Islet precursor cell (in vitro differentiated cells): ENCODE data around the gene LEO1.
"Not testable (repeated sequence)": the region's sequence is repeated elsewhere in the genome, so short reads cannot be mapped to it uniquely, and the experiment has no call there.

Source experiments
- DNase-seq: peaks from one replicate; pipeline ENCODE4 v3.0.0-alpha.2; 2018

Gene LEO1

GRCh38 chr15:52003089-52003488 lies 31.5 kb upstream of the LEO1 start:
- not testable (repeated sequence) for DNase-seq

- no peak for DNase-seq
These were observed 30.8 kb upstream of the LEO1 start for GRCh38 chr15:52002351-52002750.

GRCh38 chr15:51992953-51993352 lies 21.4 kb upstream of the LEO1 start:
- DNase-seq: no peak

- DNase-seq: no peak
These were observed 19.6 kb upstream of the LEO1 start for GRCh38 chr15:51991141-51991540.

- DNase-seq: no peak
These were observed 11.2 kb upstream of the LEO1 start for GRCh38 chr15:51982770-51983103.

GRCh38 chr15:51982013-51982769 lies 10.6 kb upstream of the LEO1 start:
- DNase-seq: no peak

- DNase-seq: no peak
These were observed 2.2 kb upstream of the LEO1 start for GRCh38 chr15:51973775-51974174.

GRCh38 chr15:51973220-51973619 lies 1.6 kb upstream of the LEO1 start:
- no peak for DNase-seq

GRCh38 chr15:51971032-51971374 lies 575 bp downstream of the LEO1 start:
- no peak for DNase-seq

GRCh38 chr15:51970132-51970817 lies 1.3 kb downstream of the LEO1 start:
- no peak for DNase-seq

- DNase-seq: no peak
These were observed 1.9 kb downstream of the LEO1 start for GRCh38 chr15:51969728-51970127.

- DNase-seq: no peak
These were observed 4.0 kb downstream of the LEO1 start for GRCh38 chr15:51967583-51967982.

- DNase-seq: no peak
These were observed 5.4 kb downstream of the LEO1 start for GRCh38 chr15:51966192-51966591.

GRCh38 chr15:51965691-51966090 lies 5.9 kb downstream of the LEO1 start:
- no peak for DNase-seq

GRCh38 chr15:51955504-51955903 lies 16.1 kb downstream of the LEO1 start:
- DNase-seq: no peak

- no peak for DNase-seq
These were observed 18.8 kb downstream of the LEO1 start for GRCh38 chr15:51952805-51953204.

- DNase-seq: no peak
These were observed 24.5 kb downstream of the LEO1 start for GRCh38 chr15:51947124-51947523.

GRCh38 chr15:51939216-51939615 lies 32.4 kb downstream of the LEO1 start:
- no peak for DNase-seq

- peak; percentile 59 for DNase-seq
These were observed 33.3 kb downstream of the LEO1 start for GRCh38 chr15:51938286-51938685.

GRCh38 chr15:51936105-51936478 lies 35.5 kb downstream of the LEO1 start:
- DNase-seq: no peak

- no peak for DNase-seq
These were observed 36.0 kb downstream of the LEO1 start for GRCh38 chr15:51935466-51936104.

- no peak for DNase-seq
These were observed 39.4 kb downstream of the LEO1 start for GRCh38 chr15:51932161-51932560.

GRCh38 chr15:51931638-51932037 lies 39.9 kb downstream of the LEO1 start:
- DNase-seq: peak; percentile 60

GRCh38 chr15:51931016-51931415 lies 40.6 kb downstream of the LEO1 start:
- no peak for DNase-seq
